GM18507 (cell line): ENCODE results near the gene NOC4L.
"Not testable (repeated sequence)": the region's sequence is repeated elsewhere in the genome, so short reads cannot be mapped to it uniquely, and the experiment has no call there.

ENCODE experiments used
- DNase-seq: peaks from one replicate; pipeline ENCODE4 v3.0.0; 2011; ENCODE audit warnings: low read depth; ENCODE audit not compliant: insufficient read length; ENCODE audit errors: extremely low spot score
- FAIRE-seq: peaks from 2 replicates; lab custom pipeline; 2011; peaks lifted over from hg19 to GRCh38; lab: Jason Lieb, UNC

NOC4L gene

GRCh38 chr12:132140918-132141841, 3.1 kb upstream of the NOC4L start:
- no peak for FAIRE-seq
- DNase-seq: no peak

DNA sequence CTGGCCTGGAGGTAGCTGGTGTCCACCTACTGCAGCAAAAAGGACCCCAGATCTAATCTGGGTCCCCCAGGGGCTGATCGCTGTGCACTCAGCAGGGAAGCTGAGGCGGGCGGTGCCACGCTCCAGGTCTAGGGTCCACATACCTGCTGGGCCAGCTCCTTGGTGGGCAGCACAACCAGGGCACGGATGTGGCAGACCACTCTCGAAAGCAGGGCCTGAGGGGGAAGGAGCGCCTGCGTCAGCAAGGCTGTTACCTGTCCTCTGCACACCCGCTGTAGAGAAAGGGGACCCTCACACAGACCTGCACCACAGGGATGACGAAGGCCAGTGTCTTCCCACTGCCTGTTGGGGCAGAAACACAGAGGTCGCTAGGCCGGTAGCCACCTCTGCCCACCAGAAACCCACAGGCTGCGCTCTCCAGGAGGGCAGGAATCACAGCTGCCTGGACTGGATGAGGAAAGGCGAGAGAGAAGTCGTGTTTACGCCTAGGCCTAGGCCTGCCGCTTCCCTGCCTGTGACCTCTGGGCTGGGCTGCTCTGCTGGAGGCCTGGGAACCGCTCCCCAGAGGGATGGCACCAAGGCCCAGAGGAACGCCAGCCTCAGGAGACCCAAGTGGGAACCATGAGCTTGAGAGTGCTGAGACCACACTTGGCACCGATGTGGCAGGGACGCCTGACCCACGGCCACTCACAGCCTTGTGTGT, 2.1 kb upstream of the NOC4L start:
- DNase-seq: no peak
- FAIRE-seq: no peak

- DNase-seq: no peak
- FAIRE-seq: no peak
Observed at GRCh38 chr12:132142679-132143335, 1.4 kb upstream of the NOC4L start.

GRCh38 chr12:132143336-132144071, 753 bp upstream of the NOC4L start:
- no peak for DNase-seq
- FAIRE-seq: no peak

GRCh38 chr12:132144810-132145168, 532 bp downstream of the NOC4L start:
- no peak for DNase-seq

GRCh38 chr12:132145334-132145733, 1.1 kb downstream of the NOC4L start:
- FAIRE-seq: no peak

More at GRCh38 chr12:132144810-132145168, 532 bp downstream of the NOC4L start:
- FAIRE-seq: no peak

GRCh38 chr12:132146098-132146497, 1.8 kb downstream of the NOC4L start:
- DNase-seq (no peak), FAIRE-seq (no peak)

More at GRCh38 chr12:132145334-132145733, 1.1 kb downstream of the NOC4L start:
- DNase-seq: no peak

- DNase-seq (no peak), FAIRE-seq (no peak)
Observed at GRCh38 chr12:132146772-132147422, 2.6 kb downstream of the NOC4L start.

GRCh38 chr12:132147423-132148367, 3.4 kb downstream of the NOC4L start:
- no peak for FAIRE-seq

DNA sequence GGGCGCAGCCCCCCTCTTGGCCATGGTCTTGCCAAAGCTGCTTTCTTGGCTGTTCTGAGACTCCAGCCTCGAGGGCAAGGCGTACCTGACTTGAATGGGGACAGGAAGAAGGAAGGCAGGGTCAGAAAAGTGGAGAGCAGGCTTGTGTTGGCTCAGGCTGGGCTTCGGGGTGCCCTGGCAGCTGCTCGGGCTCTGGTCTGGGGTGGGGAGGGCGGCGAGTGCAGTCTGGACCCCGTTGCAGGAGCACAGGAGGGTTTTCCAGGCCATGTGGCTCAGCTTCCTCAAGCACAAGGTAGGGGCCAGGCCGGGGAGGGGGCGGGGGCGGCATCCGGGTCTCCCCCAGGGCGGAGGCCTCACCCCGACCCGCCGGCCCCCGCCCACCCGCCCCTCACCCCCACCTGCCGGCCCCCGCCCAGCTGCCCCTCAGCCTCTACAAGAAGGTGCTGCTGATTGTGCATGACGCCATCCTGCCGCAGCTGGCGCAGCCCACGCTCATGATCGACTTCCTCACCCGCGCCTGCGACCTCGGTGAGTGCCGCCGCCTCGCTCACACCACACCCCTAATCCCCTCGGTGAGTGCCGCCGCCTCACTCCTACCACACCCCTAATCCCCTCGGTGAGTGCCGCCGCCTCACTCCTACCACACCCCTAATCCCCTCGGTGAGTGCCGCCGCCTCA, 4.2 kb downstream of the NOC4L start:
- DNase-seq (no peak), FAIRE-seq (no peak)

More at GRCh38 chr12:132147423-132148367, 3.4 kb downstream of the NOC4L start:
- no peak for DNase-seq

DNA sequence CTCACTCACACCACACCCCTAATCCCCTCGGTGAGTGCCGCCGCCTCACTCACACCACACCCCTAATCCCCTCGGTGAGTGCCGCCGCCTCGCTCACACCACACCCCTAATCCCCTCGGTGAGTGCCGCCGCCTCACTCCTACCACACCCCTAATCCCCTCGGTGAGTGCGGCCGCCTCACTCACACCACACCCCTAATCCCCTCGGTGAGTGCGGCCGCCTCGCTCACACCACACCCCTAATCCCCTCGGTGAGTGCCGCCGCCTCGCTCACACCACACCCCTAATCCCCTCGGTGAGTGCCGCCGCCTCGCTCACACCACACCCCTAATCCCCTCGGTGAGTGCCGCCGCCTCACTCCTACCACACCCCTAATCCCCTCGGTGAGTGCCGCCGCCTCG, 5.3 kb downstream of the NOC4L start:
- FAIRE-seq, DNase-seq: not testable (repeated sequence)

DNA sequence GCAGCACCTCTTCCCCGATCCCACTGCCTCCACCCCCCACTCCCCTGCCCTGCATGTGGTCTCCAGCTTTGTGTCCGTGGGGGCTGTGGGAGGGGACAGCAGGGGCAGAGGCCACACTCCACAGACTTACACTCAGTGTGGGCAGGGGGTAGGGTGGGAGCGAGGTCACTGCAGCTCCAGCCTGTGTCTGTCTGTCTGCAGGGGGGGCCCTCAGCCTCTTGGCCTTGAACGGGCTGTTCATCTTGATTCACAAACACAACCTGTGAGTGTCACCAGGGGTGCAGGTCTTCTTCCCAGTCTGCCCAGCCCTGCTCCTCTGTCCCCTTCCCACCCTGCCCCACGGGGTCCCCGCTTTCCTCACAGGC, 6.5 kb downstream of the NOC4L start:
- DNase-seq: no peak
- no peak for FAIRE-seq

- FAIRE-seq: no peak
- DNase-seq: no peak
Observed at GRCh38 chr12:132151145-132151765, 7.0 kb downstream of the NOC4L start.

- no peak for FAIRE-seq
Observed at GRCh38 chr12:132151766-132152410, 7.6 kb downstream of the NOC4L start.

DNA sequence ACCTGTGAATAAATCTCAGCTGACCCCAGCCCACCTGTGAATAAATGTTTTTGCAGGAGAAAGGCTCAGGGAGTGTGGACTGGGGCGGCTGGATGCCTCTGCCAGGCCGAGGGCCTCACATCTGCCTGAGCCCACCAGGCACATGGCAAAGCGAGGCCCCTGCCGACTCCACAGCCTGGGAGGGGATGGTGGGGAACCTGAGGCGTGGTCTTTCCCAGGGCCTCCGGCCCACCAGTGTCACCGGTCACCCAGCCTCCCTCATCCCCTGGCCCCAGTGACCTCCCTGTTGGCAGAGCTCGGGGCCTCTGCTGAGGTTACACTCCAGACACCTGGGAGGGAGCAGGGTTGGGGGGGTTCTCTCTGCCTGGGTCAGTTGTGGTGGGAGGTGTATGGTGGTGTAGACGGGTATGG, 8.2 kb downstream of the NOC4L start:
- no peak for DNase-seq

More at GRCh38 chr12:132151766-132152410, 7.6 kb downstream of the NOC4L start:
- DNase-seq: no peak

GRCh38 chr12:132152953-132153352, 8.7 kb downstream of the NOC4L start:
- no peak for DNase-seq
- no peak for FAIRE-seq

More for the DNA sequence above, 8.2 kb downstream of the NOC4L start:
- FAIRE-seq: no peak
